GM19043 (cell line): Measurements from ENCODE around the gene TCEAL3.
"Not testable (repeated sequence)": the region's sequence is repeated elsewhere in the genome, so short reads cannot be mapped to it uniquely, and the experiment has no call there.

Experiments
- ATAC-seq: cut with Tn5 transposase; IDR thresholded peaks from one replicate; pipeline ENCODE4 v1.9.1; 2021; ENCODE audit warnings: low read depth; ENCODE audit not compliant: unreplicated experiment

Gene TCEAL3

GRCh38 chrX:103624111-103624510 lies 16.3 kb downstream of the TCEAL3 start:
- no peak for ATAC-seq

- ATAC-seq = no peak
Observed at GRCh38 chrX:103626855-103627254, 19.1 kb downstream of the TCEAL3 start.

GRCh38 chrX:103628386-103629317 lies 20.9 kb downstream of the TCEAL3 start, which contains the start of gene TCEAL1:
TSS of gene TCEAL1 (plus strand) at chrX:103628975. CDS start at chrX:103629917, 942 bp downstream.
- ATAC-seq = peak; percentile 65

DNA sequence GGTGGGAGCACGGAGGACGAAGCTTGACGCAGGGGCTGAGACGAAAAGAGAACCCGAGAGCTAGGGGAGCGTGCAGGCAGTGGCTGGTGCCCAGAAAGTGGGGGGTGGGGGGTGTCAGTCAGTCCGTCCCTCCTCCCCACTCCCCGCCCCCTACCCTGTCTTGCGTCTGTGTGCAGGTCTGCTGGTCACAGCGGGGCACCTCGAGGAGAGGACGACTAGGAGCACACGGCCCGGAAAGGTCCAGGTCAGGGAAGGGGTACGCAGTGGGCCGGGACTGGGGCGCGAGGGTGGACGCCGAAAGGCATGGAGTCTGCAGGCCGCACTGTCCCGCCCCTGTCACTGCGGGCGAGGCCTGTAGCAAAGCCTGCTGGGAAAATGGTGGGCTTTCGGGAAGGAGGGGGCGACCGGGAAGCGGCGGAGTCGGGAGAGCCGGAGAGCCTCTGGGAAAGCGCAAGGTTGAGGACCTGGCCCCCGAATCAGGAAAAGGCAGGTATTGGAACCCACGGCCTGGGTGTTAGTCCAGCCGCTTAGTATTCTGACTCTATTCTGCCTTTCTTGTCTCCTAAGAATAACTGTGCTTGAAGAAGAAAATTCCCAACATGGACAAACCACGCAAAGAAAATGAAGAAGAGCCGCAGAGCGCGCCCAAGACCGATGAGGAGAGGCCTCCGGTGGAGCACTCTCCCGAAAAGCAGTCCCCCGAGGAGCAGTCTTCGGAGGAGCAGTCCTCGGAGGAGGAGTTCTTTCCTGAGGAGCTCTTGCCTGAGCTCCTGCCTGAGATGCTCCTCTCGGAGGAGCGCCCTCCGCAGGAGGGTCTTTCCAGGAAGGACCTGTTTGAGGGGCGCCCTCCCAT lies 21.8 kb downstream of the TCEAL3 start:
- no peak for ATAC-seq

DNA sequence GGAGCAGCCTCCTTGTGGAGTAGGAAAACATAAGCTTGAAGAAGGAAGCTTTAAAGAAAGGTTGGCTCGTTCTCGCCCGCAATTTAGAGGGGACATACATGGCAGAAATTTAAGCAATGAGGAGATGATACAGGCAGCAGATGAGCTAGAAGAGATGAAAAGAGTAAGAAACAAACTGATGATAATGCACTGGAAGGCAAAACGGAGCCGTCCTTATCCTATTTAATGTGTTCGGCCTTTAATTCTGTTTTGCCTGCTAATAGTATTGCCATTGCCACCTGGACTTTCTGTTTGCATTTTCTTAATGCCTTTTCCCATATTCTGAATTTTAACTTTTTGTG lies 22.4 kb downstream of the TCEAL3 start:
- no peak for ATAC-seq

DNA sequence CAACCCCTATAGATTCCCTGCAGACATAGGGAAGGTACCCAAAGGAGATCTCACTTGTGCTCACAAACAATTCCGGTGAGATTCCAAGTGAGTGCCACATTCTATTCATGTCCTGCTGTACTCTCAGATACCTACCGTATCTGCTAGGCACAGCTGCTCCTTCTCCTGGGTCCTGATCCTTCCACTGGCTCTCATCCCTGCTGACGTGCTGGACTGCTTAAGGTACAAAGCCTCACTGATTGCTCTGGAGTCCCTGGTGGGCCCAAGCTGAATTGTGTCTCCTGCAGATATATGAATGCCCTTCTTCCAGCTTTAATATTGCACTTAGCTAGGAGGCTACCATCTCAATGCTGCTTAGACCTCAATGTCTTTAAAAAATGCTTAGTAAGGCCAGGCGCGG lies 23.4 kb downstream of the TCEAL3 start:
- ATAC-seq = no peak

- ATAC-seq = no peak
Observed at GRCh38 chrX:103635436-103635835, 27.7 kb downstream of the TCEAL3 start.

DNA sequence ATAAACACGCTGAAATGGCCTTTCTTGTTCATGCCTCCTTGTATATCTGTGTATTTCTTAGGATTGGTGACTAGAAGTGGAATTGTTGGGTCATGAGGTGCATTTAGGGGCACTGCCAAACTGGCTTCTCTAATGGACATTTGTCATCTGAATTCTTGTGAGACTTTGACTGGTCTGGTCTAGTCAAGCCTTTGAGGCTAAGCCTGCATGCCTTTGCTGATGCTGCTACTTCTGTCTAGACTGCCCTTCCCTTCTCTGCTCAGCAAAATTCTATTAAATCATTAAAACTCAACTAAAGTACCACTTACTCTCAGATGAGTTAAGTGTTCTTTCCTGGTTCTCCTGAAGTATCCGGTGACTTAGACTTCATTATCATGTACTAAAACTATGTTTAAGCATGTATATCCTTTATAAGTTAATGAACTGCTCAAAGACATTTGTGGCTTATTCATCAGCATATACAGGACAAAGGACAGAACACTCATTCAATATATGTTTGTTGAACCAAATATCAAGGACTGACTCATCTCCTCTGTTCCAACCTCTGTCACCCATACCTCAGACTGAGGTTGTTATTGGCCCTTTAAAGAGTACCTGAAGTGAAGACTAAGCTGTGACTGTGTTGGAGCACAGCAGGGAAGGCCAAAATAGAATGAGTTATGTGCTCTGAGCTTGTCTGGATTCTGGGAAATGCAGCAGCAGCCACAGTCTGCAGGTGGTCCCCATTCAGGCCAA lies 30.0 kb downstream of the TCEAL3 start:
- no peak for ATAC-seq

DNA sequence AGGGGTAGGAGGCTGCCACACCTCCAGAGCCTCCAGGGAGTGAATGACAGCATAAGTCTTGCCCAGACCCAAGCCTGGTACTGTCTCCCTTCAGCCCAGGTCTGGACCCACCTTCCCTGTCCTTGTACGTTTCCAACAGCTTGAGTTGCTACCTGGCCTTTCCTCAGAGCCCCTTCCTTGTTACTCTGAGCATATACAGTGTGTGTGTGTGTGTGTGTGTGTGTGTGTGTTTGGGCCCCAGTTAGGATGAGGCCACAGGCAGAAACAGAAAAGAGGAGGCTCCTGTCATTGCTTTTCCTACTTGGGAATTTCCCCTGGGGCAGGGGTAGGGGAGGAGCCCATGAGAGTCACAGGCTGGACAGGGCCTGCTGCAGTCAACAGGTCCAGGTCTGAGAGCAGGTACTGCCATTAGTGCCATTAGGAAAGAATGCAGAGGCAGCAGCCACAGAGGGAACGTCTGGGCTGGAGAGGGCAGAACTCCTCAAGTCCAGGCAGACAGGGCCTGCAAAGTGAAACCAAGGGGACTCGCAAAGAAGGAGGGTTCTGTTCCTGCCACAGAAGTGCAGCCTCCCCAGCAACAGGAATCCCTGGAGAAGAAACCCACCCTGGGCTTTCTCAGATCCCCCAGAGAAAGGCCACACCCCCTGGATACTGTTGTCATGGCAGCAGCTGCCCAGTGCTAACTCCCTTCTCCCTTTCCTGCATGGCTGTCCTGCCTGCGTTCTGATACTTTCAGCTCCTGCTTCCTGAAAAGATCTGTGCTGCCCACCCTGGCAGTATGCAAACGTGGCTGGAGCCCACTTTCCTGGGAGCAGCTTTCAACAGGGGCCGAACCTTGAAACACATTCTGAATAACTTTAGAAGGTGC lies 30.9 kb downstream of the TCEAL3 start:
- ATAC-seq = not testable (repeated sequence)

DNA sequence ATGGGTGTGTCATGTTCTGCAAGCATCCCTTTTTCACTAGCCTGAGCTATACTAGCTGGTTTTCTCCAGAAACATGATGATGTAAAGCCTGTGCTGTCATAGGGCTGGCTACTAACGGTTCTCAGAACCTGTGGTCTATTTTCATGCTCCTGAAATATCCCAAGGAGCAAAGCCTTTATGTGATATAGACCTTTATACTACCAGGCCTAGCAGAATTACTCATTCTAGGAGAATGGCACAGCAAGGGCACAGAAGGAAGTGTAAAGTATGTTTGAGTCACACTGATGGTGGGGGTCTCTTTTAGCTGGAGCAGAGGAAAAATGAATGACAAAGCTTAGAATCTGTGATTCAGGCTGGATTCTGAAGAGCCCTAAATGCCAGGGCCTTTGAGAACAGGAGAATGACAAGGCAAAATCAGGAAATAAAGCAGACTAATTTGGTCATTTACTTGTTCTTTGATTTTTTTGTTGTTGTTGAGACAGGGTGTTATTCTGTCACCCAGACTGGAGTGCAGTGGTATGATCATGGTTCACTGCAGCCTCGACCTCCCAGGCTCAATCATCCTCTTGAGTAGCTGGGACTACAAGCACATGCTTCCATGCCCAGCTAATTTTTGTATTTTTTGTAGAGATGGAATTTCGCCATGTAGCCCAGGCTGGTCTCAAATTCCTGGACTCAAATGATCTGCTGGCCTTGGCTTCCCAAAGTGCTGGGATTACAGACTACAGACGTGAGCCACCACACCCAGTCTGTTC lies 32.8 kb downstream of the TCEAL3 start:
- no peak for ATAC-seq

DNA sequence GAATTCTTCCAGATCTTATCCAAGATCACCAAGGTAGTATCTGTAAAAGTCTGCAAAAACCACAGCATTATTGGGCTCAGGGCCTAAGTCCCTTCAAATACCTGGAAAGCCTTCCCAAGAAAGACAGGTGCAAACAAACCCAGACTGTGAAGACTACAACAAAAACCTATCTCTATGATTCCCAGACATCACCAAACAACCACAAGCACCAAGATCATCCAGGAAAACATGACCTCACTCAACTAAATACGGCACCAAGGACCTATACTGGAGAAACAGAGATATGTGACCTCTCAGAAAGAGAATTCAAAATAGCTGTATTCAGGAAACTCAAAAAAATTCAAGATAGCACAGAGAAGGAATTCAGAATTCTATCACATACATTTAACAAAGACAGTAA lies 36.4 kb downstream of the TCEAL3 start:
- ATAC-seq = no peak

DNA sequence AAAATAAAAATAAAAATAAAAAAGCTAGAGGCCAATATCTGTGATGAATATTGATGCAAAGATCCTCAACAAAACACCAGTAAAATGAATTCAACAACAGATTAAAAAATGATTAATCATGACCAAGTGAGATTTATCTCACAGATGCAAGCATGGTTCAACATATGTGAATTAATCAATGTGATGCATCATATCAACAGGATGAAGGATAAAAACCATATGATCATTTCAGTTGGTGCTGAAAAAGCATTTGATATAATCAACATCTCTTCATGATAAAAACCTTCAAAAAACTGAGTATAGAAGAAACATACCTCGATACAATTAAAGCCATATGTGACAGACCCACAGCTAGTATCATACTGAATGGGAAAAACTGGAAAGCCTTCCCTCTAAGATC lies 39.9 kb downstream of the TCEAL3 start:
- ATAC-seq = no peak

DNA sequence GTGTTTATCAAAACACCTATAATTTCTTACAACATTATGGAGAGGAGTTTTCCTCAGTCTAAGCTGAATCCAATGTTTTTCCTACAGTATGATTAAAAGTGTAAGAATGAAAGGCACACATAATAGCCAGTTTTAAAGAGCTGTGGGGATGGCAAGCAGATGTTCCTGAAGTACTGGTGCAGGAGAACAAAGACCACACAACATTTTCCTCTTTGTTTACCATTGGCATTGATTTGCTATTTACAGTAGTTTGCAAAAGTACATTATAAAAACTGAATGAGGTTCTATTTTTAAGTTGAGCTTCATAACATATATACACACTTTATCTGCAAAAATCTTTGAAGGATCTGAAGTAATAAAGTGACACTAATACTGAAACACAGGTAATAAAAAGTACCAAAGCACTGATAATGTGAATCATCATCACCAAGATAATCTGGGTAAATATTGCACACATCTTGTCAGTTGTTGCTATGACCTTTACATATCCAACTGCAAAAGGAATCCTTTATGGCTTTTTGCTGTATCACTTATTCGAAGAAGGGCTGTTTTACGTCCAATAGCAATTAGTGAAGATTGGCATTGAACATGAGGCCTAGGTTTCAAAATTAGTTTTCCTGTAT lies 43.5 kb downstream of the TCEAL3 start:
- ATAC-seq = no peak

DNA sequence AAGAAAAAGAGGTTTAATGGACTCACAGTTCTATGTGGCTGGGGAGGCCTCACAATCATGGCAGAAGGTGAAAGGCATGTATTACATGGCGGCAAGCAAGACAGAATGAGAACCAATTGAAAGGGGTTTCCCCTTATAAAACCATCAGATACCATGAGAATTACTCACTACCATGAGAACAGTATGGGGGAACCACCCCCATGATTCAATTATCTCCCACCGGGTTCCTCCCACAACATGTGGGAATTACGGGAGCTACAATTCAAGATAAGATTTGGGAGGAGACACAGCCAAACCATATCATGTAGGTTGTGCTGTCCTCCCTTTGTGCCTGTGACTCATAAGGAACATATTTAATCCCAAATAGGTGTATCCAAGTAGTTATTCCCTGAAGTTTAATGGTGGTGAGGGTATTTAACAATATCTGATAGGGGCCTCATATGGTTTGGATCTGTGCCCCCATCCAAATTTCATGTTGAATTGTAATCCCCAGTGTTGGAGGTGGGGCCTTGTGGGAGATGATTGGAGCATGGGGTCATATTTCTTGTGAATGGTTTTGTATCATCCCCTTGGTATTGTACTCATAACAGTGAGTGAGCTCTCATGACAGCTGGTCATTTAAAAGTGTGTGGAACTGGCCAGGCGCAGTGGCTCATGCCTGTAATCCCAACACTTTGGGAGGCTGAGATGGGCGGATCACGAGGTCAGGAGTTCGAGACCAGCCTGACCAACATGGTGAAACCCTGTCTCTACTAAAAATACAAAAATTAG lies 47.7 kb downstream of the TCEAL3 start:
- ATAC-seq = not testable (repeated sequence)

- no peak for ATAC-seq
Observed at GRCh38 chrX:103656617-103657016, 48.9 kb downstream of the TCEAL3 start.

- not testable (repeated sequence) for ATAC-seq
Observed at GRCh38 chrX:103657066-103657465, 49.3 kb downstream of the TCEAL3 start.

DNA sequence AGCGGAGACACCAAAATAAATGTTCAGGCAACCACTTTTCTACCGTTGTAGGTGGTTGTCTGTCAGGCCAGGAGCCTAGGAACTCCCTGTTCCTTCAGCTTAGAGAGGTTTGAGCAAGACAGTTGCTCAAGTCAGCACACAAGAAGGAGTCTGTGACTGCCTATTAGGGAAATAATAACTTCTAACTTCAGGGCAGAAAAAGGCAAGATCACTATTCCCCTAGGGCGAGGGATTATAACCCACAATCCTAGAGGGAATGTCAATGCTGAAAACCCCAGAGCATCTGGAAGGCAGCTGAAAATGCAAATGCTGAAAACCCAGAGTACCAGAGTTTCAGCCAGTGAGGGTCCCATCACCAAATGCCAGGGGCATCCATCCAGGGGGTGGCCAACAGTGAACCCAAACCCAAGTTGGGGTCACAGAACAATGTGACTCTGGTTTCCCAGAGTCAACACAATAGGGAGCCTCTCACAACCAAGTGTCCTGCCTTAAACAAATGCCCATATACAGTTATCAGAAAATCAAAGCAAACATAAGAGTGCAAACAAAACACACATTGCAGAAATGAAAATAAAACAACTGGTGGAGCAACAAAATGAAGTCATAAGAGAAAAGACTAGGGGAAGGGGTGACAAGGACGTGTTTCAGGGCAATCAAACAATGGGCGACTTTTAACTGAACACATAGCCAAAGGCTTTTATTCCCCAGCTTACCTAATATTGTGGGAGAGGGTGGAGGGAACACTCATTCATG lies 51.1 kb downstream of the TCEAL3 start:
- ATAC-seq = no peak
